Panc1 (cell line): ENCODE measurements around the gene PEX5L. TPM values are rescaled to one million over a fixed set of nuclear protein-coding genes. Genes with fewer than 3 reads are reported as not detected.

Source experiments
- ATAC-seq: fragments of 200-7000 bp; cut with Tn5 transposase; 2 replicates; pipeline ENCODE4 v1.9.1; 2020; ENCODE audit warnings: mild to moderate bottlenecking, moderate library complexity
- BruUV-seq: library from RNA; stranded (reverse); fragments of 400-500 nt; replicated peaks from 2 replicates; lab custom pipeline; 2021; lab: Mats Ljungman, UMichigan
- CTCF ChIA-PET: fragments of 300-600 bp; sonication (Branson Sonifier 250); formaldehyde crosslinking; loops from one replicate; lab custom pipeline; 2022; ENCODE audit warnings: antibody characterized with exemption; lab: Charles Lee
- POLR2A ChIA-PET: fragments of 300-600 bp; sonication (Branson Sonifier 250); formaldehyde crosslinking; loops from one replicate; lab custom pipeline; 2022; ENCODE audit warnings: antibody characterized with exemption; lab: Charles Lee
- DNase-seq: peaks from one replicate; pipeline ENCODE4 v3.0.0-alpha.2; 2010; ENCODE audit warnings: low read depth, low spot score
- H3K27ac ChIP-seq: 2 replicates; pipeline ENCODE4 v1.5.1; 2011; ENCODE audit warnings: mild to moderate bottlenecking, low read length, inconsistent platforms
- H3K27me3 ChIP-seq: fragments of 200-500 bp; sonication (Bioruptor generic); 2 replicates; pipeline ENCODE4 v1.6.0; 2014; ENCODE audit warnings: low read length, inconsistent platforms; ENCODE audit not compliant: control insufficient read depth, insufficient read depth
- H3K36me3 ChIP-seq: fragments of 200-500 bp; sonication (Bioruptor generic); 2 replicates; pipeline ENCODE4 v1.5.1; 2014; ENCODE audit warnings: inconsistent platforms, mild to moderate bottlenecking, low read length, moderate library complexity; ENCODE audit not compliant: control insufficient read depth, insufficient read depth
- H3K4me1 ChIP-seq: 2 replicates; pipeline ENCODE4 v1.5.1; 2011; ENCODE audit warnings: inconsistent platforms, mild to moderate bottlenecking, low read length, moderate library complexity; ENCODE audit not compliant: control insufficient read depth, insufficient read depth
- H3K4me3 ChIP-seq, 2 experiments: 2 replicates each; pipeline ENCODE4 v1.5.1; 2011 to 2012; ENCODE audit warnings: low read depth in 2 of 2, low read length in 2 of 2, mild to moderate bottlenecking in 2 of 2, inconsistent platforms in 1 of 2, moderate library complexity in 1 of 2
- H3K9me3 ChIP-seq: fragments of 200-500 bp; sonication (Bioruptor generic); 2 replicates; pipeline ENCODE4 v1.5.1; 2014; ENCODE audit warnings: low read depth, mild to moderate bottlenecking, inconsistent platforms, low read length, moderate library complexity; ENCODE audit not compliant: control insufficient read depth, insufficient read depth
- CTCF ChIP-seq: fragments of 450-650 bp; IDR thresholded peaks from 2 replicates; pipeline ENCODE4 v1.5.1; 2017; ENCODE audit warnings: mild to moderate bottlenecking
- POLR2AphosphoS5 ChIP-seq: IDR thresholded peaks from 2 replicates; pipeline ENCODE4 v1.6.1; 2012; ENCODE audit warnings: mild to moderate bottlenecking, low read depth, low read length, moderate library complexity
- REST ChIP-seq, 2 experiments: IDR thresholded peaks; 2 replicates each; pipeline ENCODE4 v1.6.1; 2011 to 2012; ENCODE audit warnings: low read depth in 2 of 2, control low read depth in 1 of 2, low read length in 1 of 2, mild to moderate bottlenecking in 1 of 2, moderate library complexity in 1 of 2; ENCODE audit not compliant: insufficient read depth in 1 of 2
- SIN3A ChIP-seq: IDR thresholded peaks from 2 replicates; pipeline ENCODE4 v1.6.1; 2012; ENCODE audit warnings: low read depth, mild to moderate bottlenecking, low read length, moderate library complexity, borderline replicate concordance; ENCODE audit not compliant: insufficient read depth
- TCF7L2 ChIP-seq: IDR thresholded peaks from 2 replicates; pipeline ENCODE4 v1.6.1; 2011; ENCODE audit warnings: mild to moderate bottlenecking, low read depth, low read length, inconsistent platforms
- in situ Hi-C: cut with HindIII; loops from 2 replicates; pipeline ENCODE4 v1.10.0; 2016; ENCODE audit warnings: low sequenced_read_pairs, low pct_unique_long_range_greater_than_20kb
- intact Hi-C: fragments of 100-400 bp; cut with micrococcal nuclease; formaldehyde crosslinking; loops from one replicate; pipeline ENCODE4 v1.10.0; 2022; ENCODE audit not compliant: unreplicated experiment
- total RNA-seq: library from RNA; stranded (reverse); gene quantifications from one replicate; pipeline ENCODE4 v1.2.1, GENCODE V29; 2021; ENCODE audit not compliant: unreplicated experiment

PEX5L gene
- total RNA-seq, 1 experiment from 2014 or later = 0.23 TPM

- ChIA-PET CTCF (no interaction called here), POLR2A (no interaction called here)
- Histone ChIP-seq H3K4me1 (no peaks in the 10 kb centered on the region), H3K27me3 (0 out of 2 replicates have a peak, but pooled peaks cover 3% of the 10 kb centered on the region), H3K9me3 (no peaks in the 10 kb centered on the region), H3K27ac (no peak overlapping the region), H3K36me3 (no peaks in the 10 kb centered on the region), H3K4me3 (no peak overlapping the region)
- DNase-seq (no peak), ATAC-seq (no peak)
- intact Hi-C loops = no loop called here
- TF ChIP-seq REST (IDR thresholded peaks at IDR 0.05; ENCODE audit: insufficient read depth in 1 of 2, low read depth in 2 of 2, low read length in 1 of 2) (no peak), SIN3A (no peak), POLR2AphosphoS5 (no peak), CTCF (no peak), TCF7L2 (no peak)
- in situ Hi-C loops = no loop called here
- no TSS peak for BruUV-seq
Observed at GRCh38 chr3:179948740-179949139, 88.0 kb downstream of the PEX5L start.

- intact Hi-C loops (no loop called here), in situ Hi-C loops (no loop called here)
- ChIA-PET CTCF (no interaction called here), POLR2A (no interaction called here)
- no TSS peak for BruUV-seq
- Histone ChIP-seq H3K9me3 (no peaks in the 10 kb centered on the region), H3K27ac (no peak overlapping the region), H3K36me3 (no peaks in the 10 kb centered on the region), H3K4me1 (no peaks in the 10 kb centered on the region), H3K27me3 (0 out of 2 replicates have a peak, but pooled peaks cover 3% of the 10 kb centered on the region), H3K4me3 (no peak overlapping the region)
- DNase-seq (no peak), ATAC-seq (no peak)
- no peak for TF ChIP-seq CTCF
- TF ChIP-seq REST (IDR thresholded peaks at IDR 0.05; ENCODE audit: insufficient read depth in 1 of 2, low read depth in 2 of 2, low read length in 1 of 2) = no peak
- TF ChIP-seq POLR2AphosphoS5 = no peak
- no peak for TF ChIP-seq TCF7L2
- no peak for TF ChIP-seq SIN3A
Observed at GRCh38 chr3:179945569-179945968, 91.2 kb downstream of the PEX5L start.
